Measurements from ENCODE around the gene PPP1R2B.
A peak's percentile ranks its signal among the peaks of the same experiment; 100 is the strongest.

Gene PPP1R2B

GRCh38 chr5:156883316-156883875 is 33.3 kb downstream of the PPP1R2B start:
- no peak for DNase-seq

DNA sequence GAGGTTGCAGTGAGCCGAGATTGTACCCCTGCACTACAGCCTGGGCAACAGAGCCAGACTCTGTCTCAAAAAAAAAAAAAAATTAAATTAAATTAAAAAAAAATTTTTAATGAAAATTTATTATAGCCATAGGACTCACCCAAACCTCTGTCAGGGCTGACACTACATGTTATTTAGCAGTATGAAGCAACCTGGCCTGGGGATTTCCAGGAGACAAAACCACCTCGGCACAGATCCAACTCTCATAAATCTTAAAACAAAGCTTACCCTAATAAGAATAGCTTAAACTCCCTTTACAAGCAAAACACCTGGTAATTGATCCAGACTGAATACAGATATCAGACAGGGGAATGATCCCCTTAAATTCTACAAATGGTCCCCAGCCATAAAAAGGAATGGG is 38.4 kb downstream of the PPP1R2B start:
- DNase-seq: no peak

DNA sequence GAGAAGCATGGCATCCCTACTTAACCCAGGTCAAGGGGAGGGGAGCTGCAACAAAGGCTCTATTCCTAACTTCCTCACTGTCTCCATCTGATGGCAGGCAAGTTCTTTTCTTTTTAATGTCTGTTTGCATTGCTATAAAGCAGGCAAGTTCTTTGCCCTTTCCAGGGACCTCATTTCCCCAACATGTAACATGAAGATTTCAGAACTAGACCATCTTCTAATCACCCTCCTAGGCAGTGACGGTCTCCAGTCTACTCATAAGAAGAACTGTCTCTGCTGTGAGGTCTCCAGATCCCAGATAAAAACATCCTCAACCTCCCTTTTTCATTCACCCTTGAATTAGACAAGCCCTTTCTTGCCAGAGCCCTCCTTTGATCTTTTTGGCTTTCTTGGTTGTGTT is 42.1 kb downstream of the PPP1R2B start:
- peak; percentile 27 for DNase-seq

DNA sequence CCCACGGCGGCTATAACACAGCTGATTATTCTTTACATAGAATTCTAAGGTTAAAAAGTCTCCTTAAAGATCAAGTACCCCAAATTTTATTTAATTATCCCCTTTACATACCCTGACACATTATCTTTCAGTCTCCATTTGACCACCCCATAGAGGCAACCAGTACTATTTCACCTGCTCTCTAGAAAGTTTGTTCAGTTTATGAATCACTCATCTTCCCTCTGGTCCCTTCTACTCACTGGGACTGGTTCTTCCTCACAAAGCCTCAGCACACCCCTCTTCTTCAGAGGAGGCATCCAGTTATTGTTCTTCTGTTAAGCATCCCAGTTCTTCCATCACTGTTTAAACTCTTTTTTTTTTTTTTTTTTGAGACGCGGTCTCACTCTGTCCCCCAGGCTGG is 42.8 kb downstream of the PPP1R2B start:
- no peak for DNase-seq

DNA sequence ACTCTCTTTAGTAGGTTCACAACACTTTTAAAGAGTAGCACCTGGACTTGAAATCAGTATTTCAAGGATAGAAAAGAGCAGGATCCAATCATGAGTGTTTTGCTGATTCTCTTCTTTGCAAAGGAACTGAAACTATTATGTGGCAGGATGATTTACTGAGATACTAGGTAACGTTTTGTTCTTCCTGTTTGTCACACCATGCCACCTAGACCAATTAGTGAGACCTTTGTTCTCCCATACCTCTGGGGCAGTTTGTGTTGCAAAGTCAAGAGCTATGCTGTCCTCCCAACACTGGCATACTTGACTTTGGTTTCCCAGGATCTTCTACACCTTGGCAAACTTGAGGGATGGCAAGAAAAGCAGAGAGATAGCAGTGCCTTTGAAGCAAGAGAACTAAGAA is 43.4 kb downstream of the PPP1R2B start:
- no peak for DNase-seq

- DNase-seq: no peak
Observed at GRCh38 chr5:156896546-156896945, 46.5 kb downstream of the PPP1R2B start.

Data from CD4-positive, alpha-beta T cell treated with Interleukin-17A for 1 hour (primary cell).